Measurements from ENCODE around the gene ERMARD.
"Not testable (repeated sequence)": the region's sequence is repeated elsewhere in the genome, so short reads cannot be mapped to it uniquely, and the experiment has no call there.

Gene ERMARD

DNA sequence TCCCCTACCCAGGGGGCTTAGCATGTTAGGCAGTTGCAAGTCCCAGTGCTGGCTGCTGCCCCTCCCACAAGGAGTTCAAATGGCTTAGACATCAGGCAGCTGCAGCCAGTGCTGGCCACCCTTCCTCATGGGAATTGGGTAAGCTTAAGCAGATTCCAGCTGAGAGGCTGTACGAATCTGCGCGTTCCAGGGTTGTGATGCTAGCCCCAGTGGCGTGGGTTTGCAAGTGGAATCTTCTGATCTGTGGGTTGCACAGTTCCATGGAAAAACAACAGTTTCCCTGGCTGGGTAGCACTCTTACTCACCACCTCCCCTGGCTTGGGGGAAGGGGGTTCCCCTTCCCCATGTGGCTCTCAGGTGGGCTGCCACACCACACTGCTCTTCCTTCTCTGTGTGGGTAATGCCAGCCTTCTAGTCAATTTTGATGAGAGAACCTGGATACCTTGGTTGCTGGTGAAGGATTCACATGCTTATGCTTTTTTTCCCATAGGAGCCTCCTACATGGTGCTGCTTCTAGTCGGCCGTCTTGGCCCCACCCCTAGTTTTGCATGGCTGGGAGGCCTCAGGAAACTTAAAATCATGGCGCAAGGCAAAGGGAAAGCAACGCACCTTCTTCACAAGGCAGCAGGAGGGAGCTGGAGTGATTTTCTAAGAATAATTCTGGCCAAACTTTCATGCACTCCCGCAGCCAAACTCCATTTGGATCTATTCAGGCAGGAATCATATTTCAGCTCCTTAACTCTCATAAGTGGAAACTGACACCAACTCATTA is 13.0 kb upstream of the ERMARD start:
- H3K27ac ChIP-seq (ENCODE audit: insufficient read depth, low read length, poor library complexity, severe bottlenecking) = no peak overlapping the region
- no peaks in the 10 kb centered on the region for H3K4me1 ChIP-seq (ENCODE audit: control insufficient read depth, insufficient read depth, low read length, poor library complexity, severe bottlenecking)
- no peak overlapping the region for H3K4me3 ChIP-seq (ENCODE audit: insufficient read depth, low read depth, low read length, poor library complexity, severe bottlenecking)
- no peaks in the 10 kb centered on the region for H3K27me3 ChIP-seq (replicated peaks; ENCODE audit: control insufficient read depth, insufficient read depth, low read length, poor library complexity, severe bottlenecking)
- no peaks in the 10 kb centered on the region for H3K36me3 ChIP-seq (ENCODE audit: control insufficient read depth, insufficient read depth, low read length)
- no peaks in the 10 kb centered on the region for H3K9me3 ChIP-seq (ENCODE audit: control insufficient read depth, low read length)
- DNase-seq = no peak

DNA sequence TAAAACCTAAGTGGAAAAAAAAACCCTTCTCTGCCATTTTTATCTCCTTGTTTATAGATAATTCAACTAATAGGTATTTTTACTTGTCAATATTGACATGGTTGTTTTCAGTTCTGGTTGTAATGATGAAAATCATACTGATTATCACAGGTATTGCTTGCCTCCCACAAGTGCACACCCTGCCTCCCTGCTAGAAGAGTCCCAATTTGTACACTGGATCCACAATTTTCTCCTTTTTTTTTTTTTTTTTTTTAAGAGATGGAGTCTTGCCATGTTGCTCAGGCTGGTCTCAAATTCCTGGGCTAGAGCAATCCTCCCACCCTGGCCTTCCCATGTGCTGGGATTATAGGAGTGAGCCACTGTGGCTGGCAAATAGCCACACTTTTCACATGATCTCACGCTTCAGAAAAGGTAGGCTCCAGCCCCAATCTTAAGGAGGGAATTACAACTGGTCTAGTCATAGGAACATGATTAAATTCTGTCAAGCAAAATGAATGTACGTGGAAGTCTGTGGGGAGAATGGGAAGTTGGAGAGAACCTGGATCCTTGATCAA is 12.4 kb upstream of the ERMARD start:
- H3K27me3 ChIP-seq (replicated peaks; ENCODE audit: control insufficient read depth, insufficient read depth, low read length, poor library complexity, severe bottlenecking) = no peaks in the 10 kb centered on the region
- no peaks in the 10 kb centered on the region for H3K9me3 ChIP-seq (ENCODE audit: control insufficient read depth, low read length)
- no peak for DNase-seq
- H3K4me3 ChIP-seq (ENCODE audit: insufficient read depth, low read depth, low read length, poor library complexity, severe bottlenecking) = no peak overlapping the region
- no peak overlapping the region for H3K27ac ChIP-seq (ENCODE audit: insufficient read depth, low read length, poor library complexity, severe bottlenecking)
- no peaks in the 10 kb centered on the region for H3K4me1 ChIP-seq (ENCODE audit: control insufficient read depth, insufficient read depth, low read length, poor library complexity, severe bottlenecking)
- H3K36me3 ChIP-seq (ENCODE audit: control insufficient read depth, insufficient read depth, low read length) = no peaks in the 10 kb centered on the region

DNA sequence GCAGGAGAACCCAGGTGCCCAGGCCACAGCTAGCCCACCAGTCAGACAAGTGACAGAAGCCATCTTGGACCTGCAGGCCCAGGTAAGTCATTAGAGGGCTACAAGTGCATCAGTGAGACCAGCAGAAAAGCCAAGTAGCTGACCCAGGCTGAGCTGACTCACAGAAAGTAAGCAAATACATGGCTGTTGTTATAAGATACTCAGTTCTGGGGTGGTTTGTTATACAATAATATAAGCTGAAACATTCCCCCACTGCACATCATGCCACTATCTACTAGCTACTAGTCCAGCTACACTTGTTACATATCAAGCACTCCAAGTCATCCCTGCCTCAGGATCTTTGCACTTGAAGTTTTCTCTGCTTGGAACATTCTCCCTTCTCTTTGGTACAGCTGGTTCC is 10.1 kb upstream of the ERMARD start:
- Histone ChIP-seq H3K4me1 (ENCODE audit: control insufficient read depth, insufficient read depth, low read length, poor library complexity, severe bottlenecking) (no peaks in the 10 kb centered on the region), H3K27me3 (replicated peaks; ENCODE audit: control insufficient read depth, insufficient read depth, low read length, poor library complexity, severe bottlenecking) (no peaks in the 10 kb centered on the region), H3K4me3 (ENCODE audit: insufficient read depth, low read depth, low read length, poor library complexity, severe bottlenecking) (no peak overlapping the region), H3K9me3 (ENCODE audit: control insufficient read depth, low read length) (no peaks in the 10 kb centered on the region), H3K27ac (ENCODE audit: insufficient read depth, low read length, poor library complexity, severe bottlenecking) (no peak overlapping the region), H3K36me3 (ENCODE audit: control insufficient read depth, insufficient read depth, low read length) (no peaks in the 10 kb centered on the region)
- DNase-seq = no peak

DNA sequence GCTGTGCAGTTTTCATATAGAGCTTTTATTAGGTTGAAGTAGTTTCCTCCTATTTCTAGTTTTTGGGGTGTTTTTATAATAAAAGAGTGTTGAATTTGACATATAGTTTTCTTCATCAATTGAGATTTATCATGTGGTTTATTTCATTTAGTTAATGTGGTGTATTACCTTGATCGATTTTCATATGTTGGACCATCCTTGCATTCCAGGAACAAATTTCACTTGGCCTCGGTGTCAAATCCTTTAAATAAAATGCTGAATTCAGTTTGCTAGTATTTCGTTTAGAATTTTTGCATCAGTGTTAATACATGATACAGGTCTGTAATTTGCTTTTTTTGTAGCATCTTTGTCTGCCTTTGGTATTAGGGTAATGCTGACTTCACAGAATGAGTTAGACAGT is 6.0 kb upstream of the ERMARD start:
- Histone ChIP-seq H3K4me1 (ENCODE audit: control insufficient read depth, insufficient read depth, low read length, poor library complexity, severe bottlenecking) (peaks cover 5% of the 10 kb centered on the region), H3K27me3 (replicated peaks; ENCODE audit: control insufficient read depth, insufficient read depth, low read length, poor library complexity, severe bottlenecking) (no peaks in the 10 kb centered on the region), H3K9me3 (ENCODE audit: control insufficient read depth, low read length) (no peaks in the 10 kb centered on the region), H3K36me3 (ENCODE audit: control insufficient read depth, insufficient read depth, low read length) (no peaks in the 10 kb centered on the region), H3K27ac (ENCODE audit: insufficient read depth, low read length, poor library complexity, severe bottlenecking) (no peak overlapping the region), H3K4me3 (ENCODE audit: insufficient read depth, low read depth, low read length, poor library complexity, severe bottlenecking) (no peak overlapping the region)
- DNase-seq = no peak

DNA sequence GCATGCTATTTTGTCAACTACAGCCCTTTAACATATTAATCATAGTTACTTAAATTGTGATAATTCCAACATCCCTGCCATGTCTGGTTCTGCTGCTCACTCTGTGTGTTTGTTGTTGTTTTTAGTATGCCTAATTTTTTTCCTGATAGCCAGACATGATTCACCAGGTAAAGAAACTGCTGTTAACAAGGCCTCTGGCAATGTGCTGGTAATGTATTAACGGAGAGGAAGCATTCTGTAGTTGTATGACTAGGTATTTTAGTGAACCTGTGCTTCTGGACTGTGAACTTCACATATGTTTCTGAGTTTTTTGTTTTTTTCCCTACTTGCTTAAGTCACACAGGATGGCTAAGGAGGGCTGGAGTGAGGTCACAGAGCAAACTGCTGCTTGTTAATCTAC is 4.9 kb upstream of the ERMARD start:
- H3K4me1 ChIP-seq (ENCODE audit: control insufficient read depth, insufficient read depth, low read length, poor library complexity, severe bottlenecking) = peaks cover 8% of the 10 kb centered on the region
- no peak for DNase-seq
- H3K36me3 ChIP-seq (ENCODE audit: control insufficient read depth, insufficient read depth, low read length) = no peaks in the 10 kb centered on the region

DNA sequence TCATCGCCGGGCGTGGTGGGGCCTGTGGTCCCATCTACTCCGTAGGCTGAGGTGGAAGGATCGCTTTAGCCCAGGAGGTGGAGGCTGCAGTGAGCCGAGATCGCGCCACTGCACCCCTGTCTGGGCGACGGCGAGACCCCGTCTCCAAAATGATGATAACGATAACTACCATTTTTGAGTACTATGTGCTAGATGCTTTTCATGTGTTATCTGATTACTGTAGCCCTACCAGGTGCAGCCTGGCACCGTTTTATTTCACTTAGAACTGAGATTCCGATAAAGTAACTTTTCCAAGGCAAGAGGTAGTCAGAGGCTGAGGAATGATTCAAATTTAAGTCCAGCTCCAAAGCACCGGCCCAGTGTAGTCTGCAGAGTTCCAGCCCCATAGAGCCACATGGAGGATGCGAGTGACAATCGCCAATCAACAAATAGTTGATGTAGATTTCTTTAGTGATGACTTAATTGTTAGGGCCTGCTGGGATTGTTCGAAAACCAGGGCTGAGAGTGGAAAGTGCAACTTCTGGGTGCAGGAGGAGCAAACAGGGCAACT is 727 bp downstream of the ERMARD start:
- Histone ChIP-seq H3K4me3 (ENCODE audit: insufficient read depth, low read depth, low read length, poor library complexity, severe bottlenecking) (peak overlapping the region; percentile 71), H3K4me1 (ENCODE audit: control insufficient read depth, insufficient read depth, low read length, poor library complexity, severe bottlenecking) (peaks cover 8% of the 10 kb centered on the region), H3K27ac (ENCODE audit: insufficient read depth, low read length, poor library complexity, severe bottlenecking) (peak overlapping the region; percentile 81), H3K36me3 (ENCODE audit: control insufficient read depth, insufficient read depth, low read length) (no peaks in the 10 kb centered on the region), H3K27me3 (replicated peaks; ENCODE audit: control insufficient read depth, insufficient read depth, low read length, poor library complexity, severe bottlenecking) (no peaks in the 10 kb centered on the region), H3K9me3 (ENCODE audit: control insufficient read depth, low read length) (no peaks in the 10 kb centered on the region)
- no peak for DNase-seq

More for the DNA sequence above, 4.9 kb upstream of the ERMARD start:
- H3K27me3 ChIP-seq (replicated peaks; ENCODE audit: control insufficient read depth, insufficient read depth, low read length, poor library complexity, severe bottlenecking) = no peaks in the 10 kb centered on the region
- H3K27ac ChIP-seq (ENCODE audit: insufficient read depth, low read length, poor library complexity, severe bottlenecking) = no peak overlapping the region
- no peak overlapping the region for H3K4me3 ChIP-seq (ENCODE audit: insufficient read depth, low read depth, low read length, poor library complexity, severe bottlenecking)
- no peaks in the 10 kb centered on the region for H3K9me3 ChIP-seq (ENCODE audit: control insufficient read depth, low read length)

DNA sequence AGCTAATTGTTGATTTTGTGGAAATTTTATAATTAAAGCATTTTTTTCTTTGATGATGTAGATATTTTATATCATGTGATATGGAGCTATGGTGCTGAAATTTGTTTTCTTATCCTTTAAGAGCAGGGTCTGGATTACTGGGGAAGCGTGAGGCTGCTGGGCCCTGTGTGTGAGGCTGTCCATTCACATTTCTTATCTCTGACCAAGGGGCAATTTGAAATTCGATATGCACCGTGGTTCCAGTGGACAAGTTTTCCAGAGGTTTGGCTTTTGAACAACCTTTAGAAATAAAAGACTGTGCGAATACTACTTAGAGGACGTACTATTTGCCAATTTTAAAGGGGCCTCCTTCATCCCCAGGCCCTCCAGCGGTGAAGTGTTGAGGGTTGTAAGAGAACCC is 3.7 kb downstream of the ERMARD start:
- no peaks in the 10 kb centered on the region for H3K27me3 ChIP-seq (replicated peaks; ENCODE audit: control insufficient read depth, insufficient read depth, low read length, poor library complexity, severe bottlenecking)
- no peak overlapping the region for H3K27ac ChIP-seq (ENCODE audit: insufficient read depth, low read length, poor library complexity, severe bottlenecking)
- peaks cover 5% of the 10 kb centered on the region for H3K4me1 ChIP-seq (ENCODE audit: control insufficient read depth, insufficient read depth, low read length, poor library complexity, severe bottlenecking)
- peaks cover 9% of the 10 kb centered on the region for H3K36me3 ChIP-seq (ENCODE audit: control insufficient read depth, insufficient read depth, low read length)
- H3K4me3 ChIP-seq (ENCODE audit: insufficient read depth, low read depth, low read length, poor library complexity, severe bottlenecking) = no peak overlapping the region
- H3K9me3 ChIP-seq (ENCODE audit: control insufficient read depth, low read length) = no peaks in the 10 kb centered on the region
- DNase-seq = no peak

DNA sequence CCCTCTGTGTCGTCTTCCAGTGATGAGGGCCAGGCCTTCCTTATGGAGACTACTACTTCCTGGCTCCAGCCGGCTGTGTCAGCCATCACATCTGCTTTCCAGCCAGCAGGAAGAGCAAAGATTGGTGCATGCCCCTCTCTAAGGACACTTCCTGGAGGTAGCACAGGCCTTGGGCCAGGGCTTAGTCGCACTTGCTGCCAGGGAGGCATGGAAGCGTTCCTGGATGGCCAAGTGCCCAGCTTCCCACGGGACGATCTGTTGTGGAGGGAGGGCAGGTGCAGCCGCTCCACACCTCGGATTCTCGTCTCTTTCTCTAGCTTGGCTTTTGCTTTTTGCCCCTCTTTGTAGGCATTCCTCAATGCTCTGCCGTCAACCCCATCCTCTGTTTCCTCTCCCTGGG is 11.9 kb downstream of the ERMARD start:
- Histone ChIP-seq H3K27me3 (replicated peaks; ENCODE audit: control insufficient read depth, insufficient read depth, low read length, poor library complexity, severe bottlenecking) (no peaks in the 10 kb centered on the region), H3K4me1 (ENCODE audit: control insufficient read depth, insufficient read depth, low read length, poor library complexity, severe bottlenecking) (no peaks in the 10 kb centered on the region), H3K36me3 (ENCODE audit: control insufficient read depth, insufficient read depth, low read length) (peaks cover 39% of the 10 kb centered on the region), H3K4me3 (ENCODE audit: insufficient read depth, low read depth, low read length, poor library complexity, severe bottlenecking) (no peak overlapping the region), H3K9me3 (ENCODE audit: control insufficient read depth, low read length) (no peaks in the 10 kb centered on the region), H3K27ac (ENCODE audit: insufficient read depth, low read length, poor library complexity, severe bottlenecking) (no peak overlapping the region)
- no peak for DNase-seq

DNA sequence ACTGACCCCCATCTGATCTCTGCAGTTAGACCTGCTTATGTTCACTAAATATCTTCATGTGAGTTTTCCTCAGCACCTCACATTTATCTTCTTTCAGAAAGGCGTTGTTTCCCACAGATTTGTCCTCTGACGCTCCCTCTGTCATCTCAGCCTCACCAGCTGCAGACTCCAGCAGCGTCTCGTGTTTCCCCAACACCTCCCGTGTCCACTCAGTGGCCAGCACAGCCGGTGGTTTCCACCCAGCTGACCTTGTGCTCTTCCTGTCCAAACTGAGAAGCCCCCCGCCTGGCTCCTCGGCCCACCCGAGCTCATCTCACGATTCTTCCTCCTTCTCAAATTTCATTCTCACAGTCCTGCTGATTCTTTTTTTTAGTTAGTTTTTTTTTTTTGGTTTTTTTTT is 12.5 kb downstream of the ERMARD start:
- DNase-seq = no peak
- Histone ChIP-seq H3K27ac (ENCODE audit: insufficient read depth, low read length, poor library complexity, severe bottlenecking) (no peak overlapping the region), H3K36me3 (ENCODE audit: control insufficient read depth, insufficient read depth, low read length) (peaks cover 42% of the 10 kb centered on the region), H3K4me1 (ENCODE audit: control insufficient read depth, insufficient read depth, low read length, poor library complexity, severe bottlenecking) (no peaks in the 10 kb centered on the region), H3K9me3 (ENCODE audit: control insufficient read depth, low read length) (no peaks in the 10 kb centered on the region), H3K27me3 (replicated peaks; ENCODE audit: control insufficient read depth, insufficient read depth, low read length, poor library complexity, severe bottlenecking) (no peaks in the 10 kb centered on the region), H3K4me3 (ENCODE audit: insufficient read depth, low read depth, low read length, poor library complexity, severe bottlenecking) (no peak overlapping the region)

DNA sequence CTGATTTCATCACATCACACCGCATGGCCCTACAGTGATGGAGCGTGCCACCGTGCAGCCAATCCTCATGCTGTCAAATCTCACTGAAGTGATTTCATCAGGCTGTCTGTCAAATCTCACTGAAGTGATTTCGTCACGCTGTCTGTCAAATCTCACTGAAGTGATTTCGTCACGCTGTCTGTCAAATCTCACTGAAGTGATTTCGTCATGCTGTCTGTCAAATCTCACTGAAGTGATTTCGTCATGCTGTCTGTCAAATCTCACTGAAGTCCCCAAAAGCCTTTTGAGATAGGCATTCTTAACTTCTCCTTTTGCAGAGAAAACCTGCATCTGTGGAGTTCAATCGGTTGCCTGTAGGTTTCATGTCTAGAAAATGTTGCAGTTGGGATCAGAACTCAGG is 14.4 kb downstream of the ERMARD start:
- H3K27me3 ChIP-seq (replicated peaks; ENCODE audit: control insufficient read depth, insufficient read depth, low read length, poor library complexity, severe bottlenecking); H3K4me1 ChIP-seq (ENCODE audit: control insufficient read depth, insufficient read depth, low read length, poor library complexity, severe bottlenecking); H3K9me3 ChIP-seq (ENCODE audit: control insufficient read depth, low read length); H3K27ac ChIP-seq (ENCODE audit: insufficient read depth, low read length, poor library complexity, severe bottlenecking); H3K4me3 ChIP-seq (ENCODE audit: insufficient read depth, low read depth, low read length, poor library complexity, severe bottlenecking); DNase-seq: not testable (repeated sequence)
- peaks cover 30% of the 10 kb centered on the region for H3K36me3 ChIP-seq (ENCODE audit: control insufficient read depth, insufficient read depth, low read length)
